Esophagus (tissue), 2 donors: ENCODE measurements around the gene CDKAL1. TPM values are rescaled to one million over a fixed set of nuclear protein-coding genes. Genes with fewer than 3 reads are reported as not detected.

Experiments used
- H3K27ac ChIP-seq, 2 donors: one replicate each; pipeline ENCODE4 v1.5.1; 2013; ENCODE audit warnings: low read depth in 2 of 2, mild to moderate bottlenecking in 2 of 2, inconsistent platforms in 1 of 2, low read length in 1 of 2, moderate library complexity in 1 of 2
- H3K27me3 ChIP-seq, 2 donors: one replicate each; pipeline ENCODE4 v1.6.1; 2013; ENCODE audit warnings: low read length in 2 of 2, control low read depth in 1 of 2, mild to moderate bottlenecking in 1 of 2; ENCODE audit not compliant: insufficient read depth in 2 of 2, control insufficient read depth in 1 of 2
- H3K36me3 ChIP-seq, 2 donors: one replicate each; pipeline ENCODE4 v1.6.1; 2013; ENCODE audit warnings: low read length in 1 of 2; ENCODE audit not compliant: control insufficient read depth in 2 of 2, insufficient read depth in 2 of 2
- H3K4me1 ChIP-seq, 2 donors: one replicate each; pipeline ENCODE4 v1.6.1; 2013; ENCODE audit warnings: low read length in 1 of 2; ENCODE audit not compliant: control insufficient read depth in 2 of 2, insufficient read depth in 2 of 2
- H3K4me3 ChIP-seq, 2 donors: one replicate each; pipeline ENCODE4 v1.5.1; 2013; ENCODE audit warnings: low read length in 2 of 2, mild to moderate bottlenecking in 2 of 2, low read depth in 1 of 2, moderate library complexity in 1 of 2
- H3K9me3 ChIP-seq, 2 donors: one replicate each; pipeline ENCODE4 v1.6.1; 2013; ENCODE audit warnings: mild to moderate bottlenecking in 2 of 2, low read depth in 1 of 2, low read length in 1 of 2, moderate library complexity in 1 of 2; ENCODE audit not compliant: control insufficient read depth in 2 of 2, insufficient read depth in 1 of 2
- WGBS, 2 donors: extraction: QIAGEN DNeasy Blood & Tissue Kit; methylation state at CpG; one replicate each; pipeline ENCODE4 v1.1.7; 2013; 5-methylcytosine and 5-hydroxymethylcytosine counted together
- polyA plus RNA-seq, 2 donors: library from polyadenylated mRNA; stranded (reverse); fragments of 200-250 nt; gene quantifications; one replicate each; pipeline ENCODE4 v1.2.3, GENCODE V29; 2013
- donor health status: healthy with polysubstance abuse.
- donor health status: Bipolar disorder and iron deficiency.

Gene CDKAL1
- polyA plus RNA-seq, 2 donors = 3.5 TPM

GRCh38 chr6:20996099-20996498 is 461.8 kb downstream of the CDKAL1 start:
- H3K27me3 ChIP-seq = no peaks in the 10 kb centered on the region
- H3K27ac ChIP-seq = no peak overlapping the region
- H3K9me3 ChIP-seq = peaks cover 0 to 2% of the 10 kb centered on the region in 2 donors
- no peaks in the 10 kb centered on the region for H3K4me1 ChIP-seq
- H3K4me3 ChIP-seq = no peak overlapping the region
- no peaks in the 10 kb centered on the region for H3K36me3 ChIP-seq
- 83 to 94% methylated on average over 4 of the region's 4 CpGs for WGBS, 2 donors

DNA sequence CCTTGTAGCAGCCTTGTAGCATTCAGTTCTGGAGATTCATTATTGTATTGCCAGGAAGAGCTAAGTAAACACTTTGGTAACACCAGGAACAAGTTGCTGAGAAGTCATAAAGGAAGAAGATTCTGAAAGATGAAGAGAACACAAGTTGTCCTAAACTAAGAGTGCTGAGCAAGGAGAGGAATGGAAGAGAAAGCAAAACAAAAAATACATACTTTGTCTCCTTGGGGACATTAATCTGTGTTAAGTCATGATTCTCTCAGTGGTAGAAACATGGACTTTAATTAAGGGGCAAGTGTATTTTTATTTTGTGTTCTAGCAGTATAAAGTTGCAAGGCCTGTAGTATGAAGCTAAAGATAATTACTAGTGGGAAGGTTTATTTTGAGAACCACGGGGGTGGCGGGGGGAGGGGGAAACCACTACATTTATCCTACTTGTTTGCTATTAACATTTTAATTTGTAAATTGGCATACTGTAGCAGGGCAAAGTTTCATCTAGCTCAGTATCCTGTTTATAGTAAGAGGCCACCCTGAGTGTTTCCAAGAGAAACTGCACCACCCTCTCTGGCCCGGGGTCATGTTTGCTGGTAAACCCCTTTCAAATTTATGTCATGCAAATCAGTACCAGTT is 463.0 kb downstream of the CDKAL1 start:
- Histone ChIP-seq H3K4me1 (no peaks in the 10 kb centered on the region), H3K27me3 (no peaks in the 10 kb centered on the region), H3K4me3 (no peak overlapping the region), H3K9me3 (peaks cover 0 to 2% of the 10 kb centered on the region in 2 donors), H3K36me3 (no peaks in the 10 kb centered on the region), H3K27ac (no peak overlapping the region)
- WGBS, 2 donors = 53 to 62% methylated on average over 3 of the region's 3 CpGs

DNA sequence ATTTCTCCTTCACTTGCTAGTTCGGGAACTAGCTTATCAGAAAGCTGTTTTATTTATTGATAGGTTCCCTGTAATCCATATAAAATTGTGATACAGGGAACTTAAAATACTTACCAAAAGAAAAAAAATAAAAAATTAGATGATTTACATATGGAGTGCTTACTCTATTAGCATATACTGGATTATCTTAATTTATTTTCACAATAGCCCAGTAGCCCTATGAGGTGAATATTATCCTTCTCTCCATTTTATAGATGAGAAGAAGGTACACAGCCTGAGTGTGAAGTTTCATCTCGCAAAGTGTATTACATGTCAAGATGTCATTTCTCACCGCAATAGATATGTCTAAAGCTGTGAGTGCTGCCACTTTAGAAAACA is 463.5 kb downstream of the CDKAL1 start:
- H3K4me1 ChIP-seq = no peaks in the 10 kb centered on the region
- 86 to 87% methylated on average over 3 of the region's 3 CpGs for WGBS, 2 donors
- H3K27ac ChIP-seq = no peak overlapping the region

GRCh38 chr6:20998748-20999448 is 464.6 kb downstream of the CDKAL1 start:
- Histone ChIP-seq H3K36me3 (no peaks in the 10 kb centered on the region), H3K9me3 (peaks cover 0 to 2% of the 10 kb centered on the region in 2 donors), H3K4me1 (no peaks in the 10 kb centered on the region), H3K4me3 (no peak overlapping the region), H3K27ac (no peak overlapping the region), H3K27me3 (no peaks in the 10 kb centered on the region)
- 80 to 89% methylated on average over 6 of the region's 6 CpGs for WGBS, 2 donors

More for the DNA sequence above, 463.5 kb downstream of the CDKAL1 start:
- peaks cover 0 to 2% of the 10 kb centered on the region in 2 donors for H3K9me3 ChIP-seq
- H3K4me3 ChIP-seq = no peak overlapping the region
- no peaks in the 10 kb centered on the region for H3K36me3 ChIP-seq
- H3K27me3 ChIP-seq = no peaks in the 10 kb centered on the region

DNA sequence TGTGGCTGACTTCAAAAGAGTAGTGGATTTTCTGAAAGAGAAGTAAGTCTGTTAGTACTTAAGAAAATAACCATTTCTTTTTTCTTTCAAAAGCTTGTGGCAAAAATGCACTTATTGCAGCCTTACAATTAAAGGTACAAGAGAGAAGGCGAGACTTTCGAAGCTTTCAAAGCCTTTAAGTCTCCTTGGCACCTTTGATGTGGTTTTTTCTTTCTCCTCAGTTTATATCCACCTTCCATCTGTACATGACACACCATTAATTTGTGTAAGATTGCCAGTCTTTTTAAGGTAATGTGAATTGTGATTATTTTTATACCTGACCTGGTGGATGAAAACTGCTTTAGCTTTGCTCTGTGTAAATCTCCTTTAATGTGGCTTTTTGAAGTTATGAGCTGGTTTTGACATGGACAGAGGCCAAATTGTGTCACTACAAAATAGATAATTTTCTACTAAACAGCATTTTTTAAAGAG is 466.1 kb downstream of the CDKAL1 start:
- H3K4me3 ChIP-seq = no peak overlapping the region
- no peak overlapping the region for H3K27ac ChIP-seq
- H3K4me1 ChIP-seq = no peaks in the 10 kb centered on the region
- no peaks in the 10 kb centered on the region for H3K36me3 ChIP-seq
- no peaks in the 10 kb centered on the region for H3K27me3 ChIP-seq
- H3K9me3 ChIP-seq = no peaks in the 10 kb centered on the region
- WGBS, 2 donors = 66 to 84% methylated on average over 2 of the region's 2 CpGs

GRCh38 chr6:21001736-21002135 is 467.5 kb downstream of the CDKAL1 start:
- H3K4me3 ChIP-seq = no peak overlapping the region
- 48 to 61% methylated on average over 3 of the region's 3 CpGs for WGBS, 2 donors
- H3K27me3 ChIP-seq = no peaks in the 10 kb centered on the region
- no peak overlapping the region for H3K27ac ChIP-seq
- no peaks in the 10 kb centered on the region for H3K9me3 ChIP-seq
- H3K36me3 ChIP-seq = no peaks in the 10 kb centered on the region
- H3K4me1 ChIP-seq = no peaks in the 10 kb centered on the region

DNA sequence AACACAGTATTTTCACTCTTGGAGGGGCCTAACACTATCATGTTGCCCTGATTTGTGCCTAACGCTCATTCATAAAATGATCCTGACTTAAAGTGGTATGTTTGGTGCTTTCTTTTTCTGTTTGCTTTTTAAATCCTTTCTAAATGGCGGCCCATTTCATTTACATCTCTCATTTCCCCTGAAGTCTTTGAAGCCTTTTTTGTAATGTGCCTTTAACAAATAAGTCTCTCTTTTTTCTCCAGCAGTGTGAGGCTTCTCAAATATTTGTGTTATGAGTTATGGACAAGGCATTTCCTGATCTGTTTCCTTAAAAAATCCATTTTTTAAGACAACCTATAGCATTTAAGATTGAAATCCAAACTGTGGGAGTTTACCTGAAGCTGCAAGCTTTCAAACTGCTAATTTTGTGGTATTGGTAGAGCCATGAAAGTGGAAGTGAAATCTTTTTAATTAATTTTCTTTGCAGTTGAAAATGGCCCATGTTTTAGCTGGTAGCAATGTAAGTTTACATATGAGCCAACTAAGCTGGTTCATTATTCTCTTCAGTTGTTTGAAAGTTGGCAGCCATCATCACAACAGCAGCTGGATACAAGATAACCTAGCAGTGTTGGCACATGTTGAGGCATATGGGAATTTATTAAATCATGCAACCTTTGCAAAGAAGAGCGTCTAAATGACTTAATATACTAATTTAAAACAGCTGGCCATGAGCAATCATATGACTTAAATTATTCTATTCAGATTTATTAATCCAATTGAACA is 469.7 kb downstream of the CDKAL1 start:
- Histone ChIP-seq H3K9me3 (no peaks in the 10 kb centered on the region), H3K4me3 (no peak overlapping the region), H3K27me3 (no peaks in the 10 kb centered on the region), H3K27ac (no peak overlapping the region), H3K36me3 (no peaks in the 10 kb centered on the region), H3K4me1 (no peaks in the 10 kb centered on the region)
- 46 to 63% methylated on average over 3 of the region's 3 CpGs for WGBS, 2 donors

DNA sequence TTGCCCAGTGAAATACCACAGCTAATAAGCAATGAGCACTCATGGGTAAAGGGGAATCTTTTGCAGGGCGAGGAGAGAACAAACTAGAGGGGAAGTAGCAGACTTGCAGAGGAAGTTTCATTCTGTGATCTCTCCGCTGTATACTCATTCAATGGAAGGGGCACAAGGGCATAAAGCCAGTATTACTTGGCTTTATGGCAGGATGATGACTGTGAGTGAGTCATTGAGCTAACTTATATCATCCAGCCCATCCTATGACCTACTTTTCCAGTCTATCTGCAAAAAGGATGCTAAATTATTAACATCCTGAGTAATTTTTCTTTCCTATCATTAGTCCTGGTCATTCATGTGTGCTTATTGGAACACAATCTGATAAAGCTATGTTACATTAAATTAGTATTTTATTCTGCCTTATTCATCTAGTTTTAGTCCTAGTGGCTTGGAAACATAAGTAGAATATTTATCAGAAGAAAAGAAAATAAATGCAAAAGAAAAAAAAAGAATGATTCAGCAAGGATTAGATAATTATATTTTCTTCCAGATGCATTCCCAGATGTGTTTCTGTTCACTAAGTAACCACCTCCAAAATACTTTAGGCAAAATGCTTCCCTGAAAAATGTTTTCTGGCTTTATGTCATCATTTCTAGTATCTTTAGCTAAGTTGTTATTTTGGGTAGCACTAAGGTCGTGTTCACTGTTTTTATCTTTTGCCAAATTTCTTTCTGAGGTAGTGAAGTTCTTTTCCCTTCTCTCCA is 471.7 kb downstream of the CDKAL1 start:
- Histone ChIP-seq H3K9me3 (no peaks in the 10 kb centered on the region), H3K36me3 (no peaks in the 10 kb centered on the region), H3K27me3 (no peaks in the 10 kb centered on the region), H3K27ac (no peak overlapping the region), H3K4me3 (no peak overlapping the region), H3K4me1 (no peaks in the 10 kb centered on the region)
- WGBS, 2 donors = 39 to 60% methylated on average over 3 of the region's 3 CpGs

- no peaks in the 10 kb centered on the region for H3K27me3 ChIP-seq
- no peak overlapping the region for H3K4me3 ChIP-seq
- no peak overlapping the region for H3K27ac ChIP-seq
- 90 to 94% methylated on average over 2 of the region's 2 CpGs for WGBS, 2 donors
- no peaks in the 10 kb centered on the region for H3K4me1 ChIP-seq
- no peaks in the 10 kb centered on the region for H3K36me3 ChIP-seq
- no peaks in the 10 kb centered on the region for H3K9me3 ChIP-seq
These were observed 485.4 kb downstream of the CDKAL1 start for GRCh38 chr6:21019614-21020013.
